ENCODE results near the gene PNLDC1.

- TF ChIP-seq CTCF (IDR thresholded peaks at IDR 0.05; ENCODE audit: low read depth, low read length, missing input control) (no peak), REST (IDR thresholded peaks at IDR 0.05) (no peak), YY1 (IDR thresholded peaks at IDR 0.05) (no peak), EGR1 (IDR thresholded peaks at IDR 0.05; ENCODE audit: low read depth in 2 of 2) (no peak), MAX (IDR thresholded peaks at IDR 0.05) (no peak), TAF1 (conservative IDR thresholded peaks at IDR 0.05) (no peak), ZBTB33 (IDR thresholded peaks at IDR 0.05) (no peak)
Measured at GRCh38 chr6:159828074-159828473, 28.0 kb downstream of the PNLDC1 start.

Data from liver (tissue), 3 donors.